Cardiac fibroblast (primary cell): ENCODE data around the gene DDX39A.
"Not testable (repeated sequence)": the region's sequence is repeated elsewhere in the genome, so short reads cannot be mapped to it uniquely, and the experiment has no call there.

Source experiments
- DNase-seq, 2 donors: peaks; one replicate each; pipeline versions ENCODE4 v3.0.0 to v3.0.0-alpha.2; 2010; ENCODE audit warnings: low read depth in 2 of 2
- H3K4me3 ChIP-seq, 2 donors: replicated peaks in 1 of 2; 1 replicate in 1 of 2; 2 replicates in 1 of 2; pipeline ENCODE4 v1.5.1; 2011; ENCODE audit warnings: low read depth in 2 of 2, low read length in 2 of 2, mild to moderate bottlenecking in 2 of 2, moderate library complexity in 1 of 2
- TF ChIP-seq, protein P1 (sequence below): IDR thresholded peaks from one replicate; pipeline ENCODE4 v1.5.1; 2011; ENCODE audit warnings: low read depth, mild to moderate bottlenecking, low read length, inconsistent platforms

DDX39A gene

DNA sequence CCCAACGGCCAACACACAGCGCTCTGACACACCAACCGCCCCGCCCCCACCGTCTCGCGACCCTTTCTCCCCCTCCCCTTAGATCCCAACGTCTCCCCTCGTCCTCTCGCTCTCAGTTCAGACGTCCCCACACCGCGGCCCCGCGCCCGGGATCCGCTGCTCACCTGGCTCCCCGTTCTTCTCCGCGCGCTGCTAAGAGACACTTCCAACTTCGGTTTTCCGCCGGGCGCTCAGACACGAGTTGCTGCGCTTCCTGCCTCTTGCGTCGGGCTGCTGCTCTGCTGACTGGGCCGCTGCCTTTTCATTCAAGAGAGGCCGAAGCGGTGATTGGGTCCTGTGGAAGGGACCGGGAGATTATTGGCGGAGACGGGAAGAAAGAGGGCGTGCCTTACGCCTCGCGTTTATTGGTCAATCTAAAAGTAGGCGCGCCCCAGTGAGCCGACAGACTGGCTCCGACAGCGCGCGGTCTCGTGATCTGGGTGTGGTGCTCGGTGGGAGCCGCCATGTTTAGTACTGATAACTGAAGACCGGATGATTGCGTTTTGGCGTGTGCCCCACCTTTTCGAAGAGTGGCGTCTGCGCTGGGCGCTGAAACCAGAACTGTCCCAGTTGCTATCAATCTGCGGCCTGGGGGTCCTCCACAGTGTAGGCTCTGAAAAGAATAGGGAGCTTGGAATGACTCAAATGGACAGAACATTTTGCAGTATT lies at the start of gene DDX39A:
DDX39A (minus strand) TSS at position 236 of the 708 bp plus-strand sequence. CDS start 6,121 bp downstream, outside the sequence.
- H3K4me3 ChIP-seq = peak within 1 kb of the TSS; percentile 74 to 89
- TF ChIP-seq, protein P1, sequence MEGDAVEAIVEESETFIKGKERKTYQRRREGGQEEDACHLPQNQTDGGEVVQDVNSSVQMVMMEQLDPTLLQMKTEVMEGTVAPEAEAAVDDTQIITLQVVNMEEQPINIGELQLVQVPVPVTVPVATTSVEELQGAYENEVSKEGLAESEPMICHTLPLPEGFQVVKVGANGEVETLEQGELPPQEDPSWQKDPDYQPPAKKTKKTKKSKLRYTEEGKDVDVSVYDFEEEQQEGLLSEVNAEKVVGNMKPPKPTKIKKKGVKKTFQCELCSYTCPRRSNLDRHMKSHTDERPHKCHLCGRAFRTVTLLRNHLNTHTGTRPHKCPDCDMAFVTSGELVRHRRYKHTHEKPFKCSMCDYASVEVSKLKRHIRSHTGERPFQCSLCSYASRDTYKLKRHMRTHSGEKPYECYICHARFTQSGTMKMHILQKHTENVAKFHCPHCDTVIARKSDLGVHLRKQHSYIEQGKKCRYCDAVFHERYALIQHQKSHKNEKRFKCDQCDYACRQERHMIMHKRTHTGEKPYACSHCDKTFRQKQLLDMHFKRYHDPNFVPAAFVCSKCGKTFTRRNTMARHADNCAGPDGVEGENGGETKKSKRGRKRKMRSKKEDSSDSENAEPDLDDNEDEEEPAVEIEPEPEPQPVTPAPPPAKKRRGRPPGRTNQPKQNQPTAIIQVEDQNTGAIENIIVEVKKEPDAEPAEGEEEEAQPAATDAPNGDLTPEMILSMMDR = no peak
- DNase-seq = peak; percentile 100

GRCh38 chr19:14467816-14468215 lies 48.7 kb upstream of the DDX39A start:
- no peak for DNase-seq
- TF ChIP-seq, protein P1 = no peak
- no peak overlapping the region for H3K4me3 ChIP-seq

GRCh38 chr19:14467391-14467790 lies 48.2 kb upstream of the DDX39A start:
- TF ChIP-seq, protein P1 = no peak

DNA sequence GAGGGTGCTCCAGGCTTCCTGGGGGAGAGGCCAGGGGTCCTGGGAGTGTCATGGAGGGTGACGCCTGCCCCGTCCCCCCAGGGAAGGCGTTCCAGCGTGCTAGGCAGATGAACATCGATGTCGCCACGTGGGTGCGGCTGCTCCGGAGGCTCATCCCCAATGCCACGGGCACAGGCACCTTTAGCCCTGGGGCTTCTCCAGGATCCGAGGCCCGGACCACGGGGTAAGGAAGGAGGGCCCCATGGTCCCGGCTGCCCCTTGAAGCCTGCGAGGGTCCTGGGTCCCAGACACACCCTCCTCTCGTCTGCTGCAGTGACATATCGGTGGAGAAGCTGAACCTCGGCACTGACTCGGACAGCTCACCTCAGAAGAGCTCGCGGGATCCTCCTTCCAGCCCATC lies 44.6 kb upstream of the DDX39A start:
- DNase-seq = no peak
- no peak overlapping the region for H3K4me3 ChIP-seq
- TF ChIP-seq, protein P1 = no peak

More at GRCh38 chr19:14467391-14467790, 48.2 kb upstream of the DDX39A start:
- H3K4me3 ChIP-seq = no peak overlapping the region
- DNase-seq = no peak

DNA sequence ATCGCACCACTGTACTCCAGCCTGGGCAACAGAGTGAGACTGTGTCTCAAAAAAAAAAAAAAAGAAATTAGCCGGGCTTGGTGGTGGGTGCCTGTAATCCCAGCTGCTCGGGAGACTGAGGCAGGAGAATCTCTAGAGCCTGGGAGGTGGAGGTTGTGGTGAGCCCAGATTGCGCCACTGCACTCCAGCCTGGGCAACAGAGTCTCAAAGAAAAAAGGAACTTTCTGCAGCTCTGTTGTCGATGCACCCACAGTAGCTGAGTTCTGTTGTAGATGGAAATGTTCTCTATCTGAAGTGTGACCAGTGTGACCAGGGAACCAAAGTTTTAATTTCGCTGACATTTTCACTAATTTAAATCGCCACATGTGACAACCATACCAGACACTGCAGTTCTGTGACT lies 43.3 kb upstream of the DDX39A start:
- DNase-seq, H3K4me3 ChIP-seq: not testable (repeated sequence)

- TF ChIP-seq, protein P1 = no peak
- DNase-seq = no peak
- no peak overlapping the region for H3K4me3 ChIP-seq
Measured at GRCh38 chr19:14460935-14461334, 41.8 kb upstream of the DDX39A start.

DNA sequence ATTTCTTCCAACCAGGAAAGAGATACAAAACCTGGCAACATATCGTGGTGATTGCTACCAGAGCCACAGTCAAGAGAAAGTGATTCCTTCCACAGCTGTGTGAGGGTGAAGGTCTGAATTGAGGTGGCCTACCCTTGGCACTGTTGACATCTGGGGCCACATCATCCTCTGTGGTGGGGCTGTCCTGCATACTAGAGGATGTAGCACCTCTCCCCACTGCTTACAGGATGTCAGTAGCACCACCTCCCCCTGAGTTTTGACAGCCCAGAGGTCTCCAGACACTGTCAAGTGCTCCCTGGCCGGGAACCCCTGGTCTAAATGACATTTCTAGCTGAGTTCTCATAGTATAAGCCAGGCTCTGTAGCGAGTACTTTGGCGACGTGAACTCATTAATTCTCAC lies 40.6 kb upstream of the DDX39A start:
- TF ChIP-seq, protein P1 = no peak
- no peak for DNase-seq
- no peak overlapping the region for H3K4me3 ChIP-seq

- not testable (repeated sequence) for DNase-seq, H3K4me3 ChIP-seq
Measured at GRCh38 chr19:14452303-14452702, 33.2 kb upstream of the DDX39A start.
